Measurements from ENCODE around the gene TFEC. TPM values are rescaled to one million over a fixed set of nuclear protein-coding genes. Genes with fewer than 3 reads are reported as not detected.

The TFEC gene
- total RNA-seq, 1 experiment from 2014 or later, result not detected

- no peak overlapping the region for H4K8ac ChIP-seq (replicated peaks; ENCODE audit: insufficient read length, low read depth, low read length)
- no peak overlapping the region for H3K23ac ChIP-seq (ENCODE audit: insufficient read length, low read depth, low read length)
- no peak overlapping the region for H4K5ac ChIP-seq (ENCODE audit: insufficient read length, low read depth, low read length)
- H3K56ac ChIP-seq (ENCODE audit: insufficient read length, low read depth, low read length), result no peak overlapping the region
- H3K9me3 ChIP-seq (ENCODE audit: control insufficient read depth, low read depth, low read length), result no peaks in the 10 kb centered on the region
- no peaks in the 10 kb centered on the region for H3K23me2 ChIP-seq (ENCODE audit: insufficient read length, low read depth, low read length, poor library complexity, severe bottlenecking)
- no peak overlapping the region for H3T11ph ChIP-seq (ENCODE audit: low read length)
- H2BK15ac ChIP-seq (ENCODE audit: low read depth, low read length), result no peak overlapping the region
- no peak overlapping the region for H3K4me3 Mint-ChIP-seq
- no peaks in the 10 kb centered on the region for H4K20me1 ChIP-seq (ENCODE audit: control insufficient read depth, insufficient read depth, insufficient read length)
- H3K18ac ChIP-seq (ENCODE audit: insufficient read length, low read depth, low read length), result no peak overlapping the region
- no peaks in the 10 kb centered on the region for H3K4me1 Mint-ChIP-seq
- H3K79me1 ChIP-seq (ENCODE audit: insufficient read depth, low read depth, low read length, poor library complexity, severe bottlenecking), result no peaks in the 10 kb centered on the region
- no peak overlapping the region for H2AFZ ChIP-seq (ENCODE audit: low read length)
- H3K4me2 ChIP-seq (ENCODE audit: insufficient read depth, insufficient read length, low read length), result no peak overlapping the region
- no peak overlapping the region for H4K91ac ChIP-seq (ENCODE audit: insufficient read length, low read depth, low read length)
- no peak overlapping the region for H3K4ac ChIP-seq (ENCODE audit: low read depth, low read length)
- H2AK5ac ChIP-seq (ENCODE audit: insufficient read length, low read length), result no peak overlapping the region
- no CpG with 5 or more reads among the region's 1 CpG for WGBS (ENCODE audit: extremely low coverage, insufficient read length, low lambda C conversion rate)
- DNase-seq, result no peak
- TF ChIP-seq CTCF (conservative IDR thresholded peaks at IDR 0.05), result no peak
- no peaks in the 10 kb centered on the region for H3K79me2 ChIP-seq (ENCODE audit: insufficient read depth, low read length)
- H2BK5ac ChIP-seq (ENCODE audit: insufficient read length, low read length), result no peak overlapping the region
- H3K4me1 ChIP-seq (ENCODE audit: insufficient read depth, low read length), result no peaks in the 10 kb centered on the region
- no peak overlapping the region for H3K9ac ChIP-seq (ENCODE audit: extremely low read depth, insufficient read length, low read length)
- H2BK12ac ChIP-seq (ENCODE audit: insufficient read length, low read depth, low read length), result no peak overlapping the region
- no peak overlapping the region for H3K27ac Mint-ChIP-seq
- H3K36me3 Mint-ChIP-seq (ENCODE audit: insufficient read depth in 1 of 3, low read depth in 3 of 3), result no peaks in the 10 kb centered on the region
- H2BK20ac ChIP-seq (ENCODE audit: low read depth, low read length, poor library complexity, severe bottlenecking), result no peak overlapping the region
- no peak overlapping the region for H3K14ac ChIP-seq (ENCODE audit: insufficient read depth, low read length)
- no peak overlapping the region for H3K27ac ChIP-seq (ENCODE audit: insufficient read length, low read depth, low read length)
- no peaks in the 10 kb centered on the region for H3K27me3 Mint-ChIP-seq (ENCODE audit: low read depth)
- H3K9me3 Mint-ChIP-seq, result no peaks in the 10 kb centered on the region
- no peak overlapping the region for H2BK120ac ChIP-seq (ENCODE audit: low read depth, low read length, poor library complexity, severe bottlenecking)
- H3K27me3 ChIP-seq (ENCODE audit: insufficient read depth, low read length), result no peaks in the 10 kb centered on the region
Observed at GRCh38 chr7:115951547-115951946, 79.0 kb downstream of the TFEC start.

Data from H9 (cell line).